ENCODE data around the gene PTCD1. TPM values are rescaled to one million over a fixed set of nuclear protein-coding genes. Genes with fewer than 3 reads are reported as not detected.
A peak's percentile ranks its signal among the peaks of the same experiment; 100 is the strongest.

Gene PTCD1
- total RNA-seq, 1 experiment from 2014 or later, result 6.5 TPM

- DNase-seq (ENCODE audit: low read depth), result peak; percentile 94
Measured at GRCh38 chr7:99408379-99409191, 30.0 kb downstream of the PTCD1 start, which contains the start of the genes BUD31 and PDAP1. BUD31 (plus strand) TSS chr7:99408969; CDS start chr7:99411093, 2,124 bp downstream. PDAP1 (minus strand) TSS chr7:99408597; CDS start chr7:99408548, 49 bp downstream.

- DNase-seq (ENCODE audit: low read depth), result peak; percentile 47
Measured at GRCh38 chr7:99407872-99408378, 30.7 kb downstream of the PTCD1 start.

GRCh38 chr7:99406557-99406956, 32.0 kb downstream of the PTCD1 start:
- DNase-seq (ENCODE audit: low read depth), result no peak

GRCh38 chr7:99404977-99405320, 33.6 kb downstream of the PTCD1 start:
- no peak for DNase-seq (ENCODE audit: low read depth)

GRCh38 chr7:99404235-99404976, 34.2 kb downstream of the PTCD1 start:
- no peak for DNase-seq (ENCODE audit: low read depth)

GRCh38 chr7:99403764-99404163, 34.8 kb downstream of the PTCD1 start:
- DNase-seq (ENCODE audit: low read depth), result no peak

GRCh38 chr7:99402854-99403253, 35.7 kb downstream of the PTCD1 start:
- DNase-seq (ENCODE audit: low read depth), result no peak

GRCh38 chr7:99399597-99399996, 39.0 kb downstream of the PTCD1 start:
- DNase-seq (ENCODE audit: low read depth), result no peak

- no peak for DNase-seq (ENCODE audit: low read depth)
Measured at GRCh38 chr7:99398891-99399445, 39.6 kb downstream of the PTCD1 start.

- no peak for DNase-seq (ENCODE audit: low read depth)
Measured at GRCh38 chr7:99397297-99397983, 41.2 kb downstream of the PTCD1 start.

GRCh38 chr7:99396418-99397296, 41.9 kb downstream of the PTCD1 start:
- DNase-seq (ENCODE audit: low read depth), result no peak

- no peak for DNase-seq (ENCODE audit: low read depth)
Measured at GRCh38 chr7:99395616-99396327, 42.8 kb downstream of the PTCD1 start.

GRCh38 chr7:99394188-99394502, 44.5 kb downstream of the PTCD1 start:
- no peak for DNase-seq (ENCODE audit: low read depth)

- DNase-seq (ENCODE audit: low read depth), result no peak
Measured at GRCh38 chr7:99393355-99394187, 45.0 kb downstream of the PTCD1 start.

- no peak for DNase-seq (ENCODE audit: low read depth)
Measured at GRCh38 chr7:99392659-99393354, 45.8 kb downstream of the PTCD1 start.

GRCh38 chr7:99392046-99392445, 46.6 kb downstream of the PTCD1 start:
- no peak for DNase-seq (ENCODE audit: low read depth)

GRCh38 chr7:99390941-99391602, 47.5 kb downstream of the PTCD1 start:
- no peak for DNase-seq (ENCODE audit: low read depth)

GRCh38 chr7:99389772-99390171, 48.8 kb downstream of the PTCD1 start:
- no peak for DNase-seq (ENCODE audit: low read depth)
